8988T (cell line): ENCODE data around the gene SCN7A.

Source experiments
- DNase-seq: peaks from one replicate; pipeline ENCODE4 v3.0.0; 2011

The SCN7A gene

DNA sequence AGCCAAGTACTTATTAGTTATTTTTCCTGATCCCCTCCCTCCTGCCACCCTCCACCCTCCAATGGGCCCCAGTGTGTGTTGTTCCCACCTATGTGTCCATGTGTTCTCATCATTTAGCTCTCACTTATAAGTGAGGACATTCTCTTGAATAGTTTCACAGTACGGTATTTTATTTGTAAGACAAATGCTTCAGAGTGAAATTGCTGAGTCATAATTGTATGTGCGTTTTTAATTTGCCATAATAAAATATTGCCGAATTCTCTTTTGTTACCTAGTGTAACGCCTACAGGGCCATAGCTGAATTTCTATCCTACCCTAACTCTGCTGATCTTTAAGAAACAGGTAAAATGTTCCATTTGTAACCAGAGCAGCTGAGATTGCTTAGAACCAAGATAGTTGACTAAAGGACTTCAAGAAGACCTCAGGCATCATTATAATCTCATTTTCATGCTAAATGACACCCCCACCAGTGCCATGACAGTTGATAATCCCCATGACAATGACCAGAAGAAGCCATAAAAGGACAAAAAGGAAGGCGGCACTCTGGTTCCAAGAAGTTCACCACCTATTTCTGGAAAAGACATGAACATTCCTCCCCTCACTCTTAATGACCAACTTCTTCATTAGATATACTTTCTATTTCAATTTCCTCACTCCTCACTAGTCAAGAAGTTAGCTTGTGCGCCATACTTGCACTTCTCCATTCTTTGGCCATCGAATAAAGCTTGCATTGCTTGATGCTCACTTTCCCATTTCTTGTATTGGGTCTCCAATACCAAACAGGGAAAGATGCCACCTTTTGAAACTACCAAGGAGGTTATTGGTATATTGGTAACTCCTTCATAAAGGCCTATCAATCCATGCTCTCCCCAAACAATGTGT, 136.7 kb downstream of the SCN7A start:
- DNase-seq, result no peak
